ENCODE measurements around the gene MGRN1.
A peak's percentile ranks its signal among the peaks of the same experiment; 100 is the strongest.

Gene MGRN1

GRCh38 chr16:4700997-4701743 lies 76.5 kb downstream of the MGRN1 start:
- DNase-seq = no peak

GRCh38 chr16:4701791-4702465 lies 77.3 kb downstream of the MGRN1 start:
- no peak for DNase-seq

GRCh38 chr16:4702466-4702808 lies 77.8 kb downstream of the MGRN1 start:
- DNase-seq = no peak

- DNase-seq = no peak
These were observed 79.3 kb downstream of the MGRN1 start for GRCh38 chr16:4703906-4704305.

- DNase-seq = no peak
These were observed 79.9 kb downstream of the MGRN1 start for GRCh38 chr16:4704491-4704890.

- DNase-seq = no peak
These were observed 80.3 kb downstream of the MGRN1 start for GRCh38 chr16:4704913-4705312.

- no peak for DNase-seq
These were observed 82.2 kb downstream of the MGRN1 start for GRCh38 chr16:4706871-4707270.

GRCh38 chr16:4709481-4709880 lies 84.9 kb downstream of the MGRN1 start:
- DNase-seq = no peak

- no peak for DNase-seq
These were observed 89.3 kb downstream of the MGRN1 start for GRCh38 chr16:4713663-4714501.

GRCh38 chr16:4714996-4715395 lies 90.4 kb downstream of the MGRN1 start:
- DNase-seq = no peak

GRCh38 chr16:4718466-4718865 lies 93.8 kb downstream of the MGRN1 start:
- DNase-seq = no peak

- DNase-seq = no peak
These were observed 98.6 kb downstream of the MGRN1 start for GRCh38 chr16:4723071-4723767.

- DNase-seq = no peak
These were observed 100.1 kb downstream of the MGRN1 start for GRCh38 chr16:4724661-4725270.

- no peak for DNase-seq
These were observed 102.0 kb downstream of the MGRN1 start for GRCh38 chr16:4726616-4727015.

- no peak for DNase-seq
These were observed 104.0 kb downstream of the MGRN1 start for GRCh38 chr16:4728676-4729075.

GRCh38 chr16:4729876-4730275 lies 105.2 kb downstream of the MGRN1 start:
- DNase-seq = no peak

- peak in 1 of 2 experiments; percentile 27 for DNase-seq
These were observed 108.7 kb downstream of the MGRN1 start for GRCh38 chr16:4733211-4733742.

GRCh38 chr16:4733747-4734062 lies 109.1 kb downstream of the MGRN1 start:
- no peak for DNase-seq

- DNase-seq = peak; percentile 89 to 90
These were observed 109.6 kb downstream of the MGRN1 start, which contains the start of the genes ANKS3 and DNAAF8 for GRCh38 chr16:4734063-4734729. TSS of gene ANKS3 (minus strand) at chr16:4734271. CDS start at chr16:4730149, 4,122 bp downstream. TSS of gene DNAAF8 (plus strand) at chr16:4734537. CDS start at chr16:4736515, 1,978 bp downstream.

- peak; percentile 92 to 93 for DNase-seq
These were observed 110.3 kb downstream of the MGRN1 start for GRCh38 chr16:4734730-4735535.

GRCh38 chr16:4736546-4736945 lies 111.9 kb downstream of the MGRN1 start:
- DNase-seq = no peak
